ENCODE results near the gene C1orf159. TPM values are rescaled to one million over a fixed set of nuclear protein-coding genes. Genes with fewer than 3 reads are reported as not detected.
"Not testable (repeated sequence)": the region's sequence is repeated elsewhere in the genome, so short reads cannot be mapped to it uniquely, and the experiment has no call there.

C1orf159 gene
- total RNA-seq, 1 donor from 2014 or later, result 11.4 TPM

- DNase-seq, result no peak
Observed at GRCh38 chr1:1117469-1117831, 1.6 kb upstream of the C1orf159 start.

DNA sequence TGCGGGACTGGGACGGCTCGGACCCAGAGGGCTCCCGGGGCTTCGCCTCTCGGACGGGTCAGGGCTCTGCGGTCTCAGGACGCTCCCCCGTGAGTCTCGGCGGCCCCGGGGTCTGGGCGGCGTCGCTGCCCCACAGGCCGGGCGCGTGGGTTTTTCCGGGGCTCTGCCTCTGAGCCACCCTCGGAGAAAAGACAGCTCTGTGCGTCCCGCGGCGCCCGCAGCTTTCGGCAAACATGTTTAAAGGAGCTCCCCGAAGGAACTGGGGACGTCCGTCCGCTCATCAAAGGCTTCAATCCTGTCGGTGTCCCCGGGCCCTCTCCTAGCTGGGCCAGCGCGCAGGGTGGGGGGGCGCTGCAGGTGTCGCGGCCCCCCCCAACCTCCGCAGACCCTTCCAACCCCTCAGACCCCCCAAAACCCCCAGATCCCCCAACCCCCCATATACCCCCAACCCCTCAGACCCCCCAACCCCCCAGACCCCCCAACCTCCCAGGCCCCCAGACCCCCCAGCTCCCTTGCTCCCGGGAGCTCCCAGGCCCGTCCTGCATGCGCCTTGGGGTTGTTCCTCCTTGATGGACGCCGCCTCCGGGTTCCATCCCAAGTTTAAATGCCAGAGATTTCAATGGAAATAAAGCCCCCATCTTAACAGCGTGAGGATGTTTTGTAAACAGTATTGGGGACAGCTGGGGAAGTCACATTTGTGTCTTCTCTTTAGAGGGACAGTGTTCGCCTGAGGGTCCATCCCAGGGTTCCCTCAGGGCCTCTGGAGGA is 996 bp upstream of the C1orf159 start:
- peak; percentile 22 for DNase-seq

DNA sequence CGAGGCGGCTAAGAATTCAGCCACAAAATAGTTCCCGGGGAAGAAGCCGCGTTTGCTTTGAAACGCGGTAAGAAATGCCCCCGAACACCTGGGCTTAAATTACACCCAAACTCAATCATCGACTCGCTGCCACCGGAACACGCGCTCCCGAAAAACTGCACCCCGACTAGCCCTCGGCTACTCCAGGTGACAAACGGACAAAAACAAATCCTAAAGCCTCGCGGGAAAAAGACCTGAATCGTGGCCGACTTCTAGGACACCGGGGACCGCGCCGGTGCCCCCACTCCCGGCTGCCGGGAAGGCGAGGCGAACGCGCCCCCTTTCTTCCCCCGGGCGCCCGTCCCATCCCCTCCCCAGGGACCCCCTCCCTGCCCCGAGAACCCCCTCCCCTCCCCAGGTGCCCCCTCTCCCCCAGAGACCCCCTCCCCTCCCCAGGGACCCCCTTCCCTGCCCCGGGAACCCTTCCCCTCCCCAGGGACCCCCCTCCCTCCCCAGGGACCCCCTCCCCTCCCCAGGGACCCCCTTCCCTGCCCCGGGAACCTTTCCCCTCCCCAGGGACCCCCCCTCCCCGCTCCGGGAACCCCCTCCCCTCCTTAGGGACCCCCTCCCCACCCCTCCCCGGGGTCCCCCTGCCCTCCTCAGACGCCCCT is 628 bp downstream of the C1orf159 start:
- no peak for DNase-seq

DNA sequence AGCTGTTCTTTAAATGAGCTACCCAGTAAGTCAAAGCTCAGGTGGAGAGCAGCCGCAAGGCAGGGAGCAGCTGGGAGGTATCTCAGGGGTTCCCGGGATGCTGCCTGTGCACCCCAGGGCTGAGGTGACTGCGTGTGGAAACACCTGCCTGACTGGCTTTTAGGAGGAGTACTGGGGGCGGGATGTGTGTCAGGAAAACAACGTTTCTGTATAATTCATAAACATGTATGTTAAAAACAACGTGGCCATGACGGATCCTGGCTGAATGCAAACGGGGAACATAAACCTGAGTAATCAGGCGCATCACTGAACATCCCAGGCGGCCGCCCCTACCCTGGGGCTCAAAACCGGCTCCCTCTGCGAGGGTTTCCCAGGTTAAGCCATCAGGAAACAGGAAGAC is 1.5 kb downstream of the C1orf159 start:
- DNase-seq, result no peak

GRCh38 chr1:1112237-1112985 is 3.5 kb downstream of the C1orf159 start:
- no peak for DNase-seq

DNA sequence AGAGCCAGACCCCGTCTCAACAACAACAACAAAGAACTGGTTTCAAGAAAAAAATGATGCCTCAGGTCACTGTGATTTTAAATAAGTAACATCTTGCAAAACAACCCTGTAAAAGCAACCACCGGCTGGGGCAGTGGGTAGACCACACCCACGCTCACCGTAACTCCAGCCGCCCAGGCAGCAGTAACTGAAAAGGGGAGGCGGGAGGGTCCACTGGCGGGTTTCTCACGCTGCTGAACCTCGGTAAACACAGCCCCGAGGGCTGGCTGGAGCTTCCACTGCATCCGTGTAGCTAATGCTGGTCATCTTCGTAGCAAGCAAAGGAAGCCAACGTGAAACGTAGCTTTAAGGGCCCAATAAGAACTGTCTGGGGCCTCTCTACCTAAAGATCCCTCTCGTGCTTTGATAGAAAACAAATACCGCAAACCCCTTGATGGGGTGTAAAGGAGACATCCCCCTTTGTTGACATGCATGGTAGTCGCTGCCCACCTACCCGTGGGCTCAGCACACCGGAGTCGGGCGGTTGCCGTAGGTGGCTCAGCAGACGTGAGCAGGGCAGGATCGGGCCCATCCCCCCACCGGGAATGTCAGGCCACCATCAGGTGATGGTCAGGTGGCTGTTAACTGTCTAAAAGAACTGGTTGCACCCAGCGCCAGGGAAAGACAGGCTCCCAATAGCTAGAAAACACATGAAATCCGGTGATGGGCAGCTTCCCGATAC is 4.2 kb downstream of the C1orf159 start:
- no peak for DNase-seq

GRCh38 chr1:1110561-1110971 is 5.3 kb downstream of the C1orf159 start:
- DNase-seq, result no peak

DNA sequence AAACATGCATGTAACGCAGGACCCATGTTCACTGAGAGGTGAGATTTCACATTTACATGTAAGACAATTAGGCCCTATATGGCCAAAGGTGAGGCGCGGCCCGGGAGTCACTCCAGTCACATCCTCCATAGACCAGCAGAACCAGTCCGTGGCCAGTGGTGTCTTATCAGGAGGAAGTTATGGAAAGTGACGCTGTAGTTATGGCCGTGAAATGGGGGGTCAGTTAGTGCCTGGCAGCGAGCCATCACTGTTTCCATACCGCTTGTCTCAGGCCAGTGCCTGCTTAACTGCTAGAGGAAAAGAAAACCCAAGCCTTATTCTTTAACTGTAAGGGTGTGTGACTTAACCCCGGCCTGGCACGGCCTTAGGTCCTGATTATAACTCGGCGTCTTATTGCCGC is 6.1 kb downstream of the C1orf159 start:
- no peak for DNase-seq

- DNase-seq, result no peak
Observed at GRCh38 chr1:1106510-1107221, 9.2 kb downstream of the C1orf159 start.

DNA sequence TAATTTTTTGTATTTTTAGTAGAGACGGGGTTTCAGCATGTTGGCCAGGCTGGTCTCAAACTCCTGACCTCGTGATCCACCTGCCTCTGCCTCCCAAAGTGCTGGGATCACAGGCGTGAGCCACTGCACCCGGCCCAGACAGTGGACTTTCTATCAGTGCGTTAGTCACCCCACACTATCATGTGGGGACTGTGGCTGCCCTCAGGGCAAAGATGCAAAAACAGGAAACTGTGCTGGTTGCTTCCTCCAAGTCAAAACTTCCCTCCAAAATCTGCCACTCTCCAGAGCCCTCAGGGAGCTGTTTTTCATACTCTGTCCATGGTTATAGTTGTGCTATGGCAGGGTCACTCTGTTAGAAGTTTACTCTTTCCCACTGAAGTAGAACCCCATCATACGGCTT is 11.7 kb downstream of the C1orf159 start:
- DNase-seq, result not testable (repeated sequence)

- DNase-seq, result no peak
Observed at GRCh38 chr1:1101503-1101902, 14.4 kb downstream of the C1orf159 start.

GRCh38 chr1:1100296-1100695 is 15.6 kb downstream of the C1orf159 start:
- DNase-seq, result no peak

- DNase-seq, result no peak
Observed at GRCh38 chr1:1099506-1100183, 16.2 kb downstream of the C1orf159 start.

DNA sequence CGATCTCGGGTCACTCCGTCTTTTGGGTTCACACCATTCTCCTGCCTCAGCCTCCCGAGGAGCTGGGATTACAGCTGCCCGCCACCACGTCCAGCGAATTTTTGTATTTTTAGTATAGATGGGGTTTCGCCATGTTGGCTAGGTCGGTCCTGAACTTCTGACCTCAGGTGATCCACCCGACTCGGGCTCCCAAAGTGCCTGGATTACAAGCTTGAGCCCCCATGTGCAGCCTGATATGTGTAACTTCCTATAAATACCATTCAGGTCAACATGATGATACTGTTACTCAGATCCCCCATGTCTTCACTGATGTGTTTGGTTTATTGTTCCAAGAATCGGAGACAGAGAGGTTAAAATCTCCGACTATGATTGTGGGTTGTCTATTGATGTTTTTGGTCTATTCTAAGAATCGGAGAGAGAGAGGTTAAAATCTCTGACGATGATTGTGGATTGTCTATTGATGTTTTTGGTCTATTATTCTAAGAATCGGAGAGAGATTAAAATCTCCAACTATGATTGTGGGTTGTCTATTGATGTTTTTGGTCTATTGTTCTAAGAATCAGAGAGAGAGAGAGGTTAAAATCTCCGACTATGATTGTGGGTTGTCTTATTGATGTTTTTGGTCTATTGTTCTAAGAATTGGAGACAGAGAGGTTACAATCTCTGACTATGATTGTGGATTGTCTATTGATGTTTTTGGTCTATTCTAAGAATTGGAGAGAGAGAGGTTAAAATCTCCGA is 17.0 kb downstream of the C1orf159 start:
- DNase-seq, result no peak

DNA sequence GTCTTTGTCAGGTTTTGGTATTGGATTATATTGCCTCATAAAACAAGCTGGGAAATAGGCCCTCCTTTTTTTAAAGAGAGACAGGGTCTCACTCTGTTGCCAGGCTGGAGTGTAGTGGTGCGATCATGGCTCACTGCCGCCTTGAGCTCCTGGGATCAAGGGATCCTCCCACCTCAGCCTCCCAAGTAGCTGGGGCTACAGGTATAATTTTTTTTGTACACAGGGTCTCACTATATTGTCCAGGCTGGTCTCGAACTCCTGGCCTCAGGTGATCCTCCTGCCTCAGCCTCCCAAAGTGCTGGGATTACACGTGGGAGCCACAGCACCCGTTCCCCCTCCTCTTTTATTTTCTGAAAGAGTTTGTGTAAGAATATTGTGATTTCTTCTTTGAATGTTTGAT is 19.8 kb downstream of the C1orf159 start:
- DNase-seq, result not testable (repeated sequence)

DNA sequence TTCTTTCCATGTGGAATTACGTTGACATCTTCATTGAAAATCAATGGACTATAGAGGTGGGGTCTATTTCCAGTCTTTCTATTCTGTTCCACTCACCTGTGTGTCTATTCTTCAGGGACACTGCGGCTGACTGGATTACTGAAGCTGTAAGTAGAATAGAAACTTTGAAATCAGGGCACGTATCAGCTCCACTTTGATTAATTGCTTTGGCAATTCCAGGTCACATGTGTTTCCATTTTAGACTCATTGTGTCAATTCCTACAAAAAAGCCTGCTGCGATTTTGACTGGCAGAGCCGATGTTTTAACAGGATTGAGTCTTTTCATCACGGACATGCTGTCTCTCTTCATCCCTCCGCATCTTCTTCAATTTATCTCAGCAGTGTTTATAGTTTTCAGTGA is 20.9 kb downstream of the C1orf159 start:
- DNase-seq, result no peak

DNA sequence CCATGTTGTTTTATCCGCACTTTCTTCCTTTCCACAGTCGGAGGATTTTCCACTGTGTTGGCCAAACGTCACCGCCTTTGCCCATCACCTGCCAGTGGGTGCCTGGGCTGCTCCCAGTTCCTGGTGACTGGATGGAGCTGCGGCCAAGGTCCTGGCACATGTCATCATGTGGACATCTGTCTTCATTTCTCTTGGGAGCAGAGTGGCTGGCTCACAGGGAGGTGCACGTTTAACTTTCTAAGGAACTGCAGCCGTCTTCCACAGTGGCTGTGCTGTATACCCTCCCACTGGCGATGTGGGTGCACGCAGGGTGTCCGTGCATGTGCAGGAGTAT is 22.3 kb downstream of the C1orf159 start:
- no peak for DNase-seq

DNA sequence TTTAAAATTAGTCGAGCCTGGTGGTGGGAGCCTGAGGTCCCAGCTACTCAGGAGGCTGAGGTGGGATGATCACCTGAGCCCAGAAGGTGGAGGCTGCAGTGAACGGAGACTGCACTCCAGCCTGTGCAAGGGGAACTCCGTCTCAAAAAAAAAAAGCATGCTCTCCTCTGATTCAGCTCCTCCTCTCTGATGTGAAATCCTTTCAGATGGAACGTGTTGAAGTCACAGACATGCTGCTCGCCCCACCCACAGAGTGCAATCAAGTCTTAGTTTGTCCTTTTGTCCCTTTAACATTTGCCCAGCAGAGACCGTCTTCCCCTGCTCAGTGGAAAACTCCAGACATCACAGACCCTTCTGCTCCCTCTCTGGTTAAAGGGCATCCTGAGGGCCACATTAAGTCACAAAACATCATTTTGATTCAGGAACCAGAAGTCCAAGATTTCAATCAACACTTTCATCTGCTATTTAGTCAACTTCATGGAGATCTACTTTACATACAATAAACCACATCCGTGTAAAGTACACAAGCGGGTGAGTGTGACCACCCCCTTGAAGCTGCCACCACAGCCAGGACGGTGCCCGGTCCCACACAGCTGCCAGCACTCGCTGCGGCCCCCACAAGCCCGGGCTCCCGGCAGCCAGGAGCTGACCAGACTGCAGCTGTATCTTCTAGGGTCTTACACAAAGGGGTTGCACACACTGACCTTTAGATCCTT is 22.8 kb downstream of the C1orf159 start:
- DNase-seq, result no peak

GRCh38 chr1:1092149-1092855 is 23.6 kb downstream of the C1orf159 start:
- DNase-seq, result no peak
